Tongue (tissue), 2 donors: ENCODE results near the gene KDM4B. TPM values are rescaled to one million over a fixed set of nuclear protein-coding genes. Genes with fewer than 3 reads are reported as not detected.
"Not testable (repeated sequence)": the region's sequence is repeated elsewhere in the genome, so short reads cannot be mapped to it uniquely, and the experiment has no call there.

Source experiments
- DNase-seq: peaks from one replicate; pipeline ENCODE4 v3.0.0-alpha.2; 2015
- total RNA-seq: library from RNA; depleted of rRNA; stranded (reverse); fragments of >200 nt; gene quantifications from one replicate; pipeline ENCODE4 v1.2.3, GENCODE V29; 2014

The KDM4B gene
- 28.1 TPM for total RNA-seq

GRCh38 chr19:4968462-4969291 is at the start of gene KDM4B:
TSS of gene KDM4B (plus strand) at chr19:4969113. CDS start at chr19:5032891, 63,778 bp downstream.
- DNase-seq: peak; percentile 99

DNA sequence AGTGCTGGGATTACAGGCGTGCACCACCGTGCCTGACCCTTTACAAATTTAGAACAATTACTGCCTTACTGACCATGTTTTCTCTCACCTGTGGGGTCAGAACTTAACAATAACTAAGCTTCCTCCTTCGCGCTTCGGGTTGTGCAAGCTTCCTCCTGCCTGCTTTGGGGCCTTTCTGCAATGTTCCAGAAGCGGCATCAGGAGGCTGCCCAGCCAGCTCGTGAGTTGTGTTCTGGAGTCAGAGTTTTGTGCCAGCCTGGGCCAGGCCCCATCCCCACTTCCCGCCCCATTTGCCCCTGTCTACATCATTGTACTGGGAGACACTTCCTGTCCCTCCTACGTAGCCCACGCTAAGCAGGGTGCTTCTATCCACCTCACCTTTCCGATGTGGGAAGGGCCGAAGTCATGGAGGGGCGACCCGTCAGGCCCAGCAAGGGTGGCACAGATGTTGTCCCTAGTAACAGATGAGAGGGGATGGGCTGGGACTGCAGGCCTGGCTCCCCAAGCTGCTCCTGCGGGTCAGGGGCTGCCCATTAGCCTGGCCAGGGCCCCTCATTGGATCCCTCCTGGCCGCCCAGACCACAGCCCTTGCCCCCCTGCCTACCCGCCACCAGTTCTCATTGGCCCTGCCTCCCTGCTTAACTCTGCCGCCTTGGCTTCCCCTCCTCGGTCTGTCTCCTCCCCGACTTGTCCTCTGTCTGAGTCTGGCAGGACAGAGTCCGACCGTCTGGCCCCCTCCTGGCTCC is 46.2 kb upstream of the KDM4B start:
- DNase-seq: no peak

- no peak for DNase-seq
These were observed 45.6 kb upstream of the KDM4B start for GRCh38 chr19:4923276-4923747.

- no peak for DNase-seq
These were observed 39.7 kb upstream of the KDM4B start for GRCh38 chr19:4929186-4929585.

GRCh38 chr19:4930664-4931063 is 38.2 kb upstream of the KDM4B start:
- no peak for DNase-seq

GRCh38 chr19:4932711-4933110 is 36.2 kb upstream of the KDM4B start:
- no peak for DNase-seq

DNA sequence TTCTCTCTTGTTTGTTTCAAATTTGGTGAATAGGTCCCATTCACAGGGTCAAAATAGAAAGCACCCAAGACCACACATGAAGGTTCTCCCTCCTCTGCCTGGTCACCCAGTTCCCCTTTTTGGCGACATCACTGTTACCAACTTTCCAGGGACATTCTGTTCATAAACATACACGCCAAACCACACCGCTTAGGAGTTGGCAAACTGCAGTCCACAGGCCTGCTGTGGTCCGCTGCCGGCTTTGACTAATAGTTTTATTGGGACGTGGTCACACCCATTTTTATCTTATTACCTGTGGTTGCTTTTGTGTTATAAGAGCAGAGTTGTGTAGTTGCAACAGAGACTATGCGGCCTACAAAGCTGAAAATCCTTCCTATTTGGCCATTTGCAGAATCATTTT is 35.4 kb upstream of the KDM4B start:
- no peak for DNase-seq

DNA sequence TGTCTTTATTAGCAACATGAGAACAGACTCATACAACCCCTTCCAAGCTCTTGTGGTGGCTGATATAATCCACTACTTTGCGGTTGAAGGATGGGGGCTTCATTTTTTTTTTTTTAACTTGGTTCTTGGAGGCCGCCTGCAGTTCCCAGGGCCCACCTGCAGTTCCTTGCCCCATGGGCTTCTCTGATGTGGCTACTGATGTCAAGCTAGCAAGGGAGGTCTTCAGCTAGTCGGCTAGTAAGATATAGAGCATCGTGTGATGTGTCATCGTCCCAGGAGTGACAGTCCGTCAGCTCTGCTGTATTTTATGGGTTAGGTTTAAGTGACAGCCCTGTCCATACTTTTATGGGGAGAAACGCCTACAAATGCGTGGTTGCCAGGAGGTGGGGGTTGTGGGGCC is 33.5 kb upstream of the KDM4B start:
- no peak for DNase-seq

DNA sequence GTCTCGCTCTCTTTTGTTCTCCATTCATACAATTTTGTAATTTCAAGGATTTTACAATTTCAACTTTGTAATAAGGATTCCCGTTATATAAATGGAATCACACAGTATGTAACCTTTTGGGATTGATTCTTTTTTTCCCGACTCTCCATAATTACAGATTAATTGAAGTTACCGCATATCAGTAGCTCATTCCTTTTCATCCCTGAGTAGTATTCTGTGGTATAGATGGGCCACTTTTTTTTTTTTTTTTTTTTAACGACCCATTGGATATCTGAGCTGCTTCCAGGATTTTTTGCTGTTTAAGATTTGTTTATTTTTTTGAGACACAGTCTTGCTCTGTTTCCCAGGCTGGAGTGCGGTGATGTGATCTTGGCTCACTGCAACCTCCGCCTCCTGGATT is 31.9 kb upstream of the KDM4B start:
- no peak for DNase-seq

DNA sequence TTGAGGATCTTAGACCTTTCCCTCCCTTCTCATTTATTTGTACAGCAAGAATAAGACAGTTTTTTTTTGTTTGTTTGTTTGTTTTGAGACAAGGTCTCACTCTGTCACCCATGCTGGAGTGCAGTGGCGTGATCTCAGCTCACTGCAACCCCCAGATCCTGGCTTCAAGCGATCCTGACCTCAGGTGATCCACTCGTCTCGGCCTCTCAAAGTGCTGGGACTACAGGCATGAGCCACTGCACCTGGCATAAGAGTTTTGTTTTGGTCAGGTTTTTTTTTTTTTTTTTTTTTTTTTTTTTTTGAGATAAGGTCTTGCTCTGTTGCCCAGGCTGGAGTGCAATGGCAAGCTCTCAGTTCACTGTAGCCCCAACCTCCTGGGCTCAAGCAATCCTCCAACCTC is 30.5 kb upstream of the KDM4B start:
- DNase-seq: not testable (repeated sequence)

DNA sequence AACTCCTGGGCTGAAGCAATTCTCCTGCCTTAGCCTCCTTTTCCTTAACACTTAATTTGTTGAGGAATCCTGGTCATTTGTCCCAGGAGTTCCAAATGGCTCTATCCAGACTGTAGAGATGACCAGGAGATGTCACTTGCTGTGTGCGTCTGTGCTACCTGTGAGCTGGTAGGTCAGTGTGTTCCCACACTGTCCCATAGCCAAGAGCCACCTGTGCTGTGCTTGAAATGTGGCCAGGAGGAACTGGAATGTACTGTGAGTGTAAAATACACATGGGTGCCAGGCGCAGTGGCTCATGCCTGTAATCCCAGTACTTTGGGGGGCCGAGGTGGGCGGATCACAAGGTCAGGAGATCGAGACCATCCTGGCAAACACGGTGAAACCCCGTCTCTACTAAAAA is 29.4 kb upstream of the KDM4B start:
- DNase-seq: no peak

DNA sequence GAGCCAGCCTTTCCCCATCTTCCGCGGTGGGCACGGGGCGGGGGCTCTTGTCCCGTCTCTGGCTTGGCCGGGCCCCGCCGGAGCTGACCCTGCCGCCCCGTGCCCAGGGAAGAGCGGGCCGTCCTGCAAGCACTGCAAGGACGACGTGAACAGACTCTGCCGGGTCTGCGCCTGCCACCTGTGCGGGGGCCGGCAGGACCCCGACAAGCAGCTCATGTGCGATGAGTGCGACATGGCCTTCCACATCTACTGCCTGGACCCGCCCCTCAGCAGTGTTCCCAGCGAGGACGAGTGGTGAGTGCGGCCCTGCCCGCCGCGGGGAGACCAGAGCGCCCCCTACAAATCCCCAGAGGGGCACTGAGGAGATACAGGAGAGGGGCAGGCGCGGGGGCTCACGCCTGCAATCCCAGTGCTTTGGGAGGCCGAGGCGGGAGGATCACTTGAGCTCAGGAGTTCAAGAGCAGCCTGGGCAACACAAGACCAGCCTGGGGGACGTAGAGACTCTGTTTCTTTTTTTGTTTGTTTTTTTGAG is 27.2 kb upstream of the KDM4B start:
- not testable (repeated sequence) for DNase-seq

DNA sequence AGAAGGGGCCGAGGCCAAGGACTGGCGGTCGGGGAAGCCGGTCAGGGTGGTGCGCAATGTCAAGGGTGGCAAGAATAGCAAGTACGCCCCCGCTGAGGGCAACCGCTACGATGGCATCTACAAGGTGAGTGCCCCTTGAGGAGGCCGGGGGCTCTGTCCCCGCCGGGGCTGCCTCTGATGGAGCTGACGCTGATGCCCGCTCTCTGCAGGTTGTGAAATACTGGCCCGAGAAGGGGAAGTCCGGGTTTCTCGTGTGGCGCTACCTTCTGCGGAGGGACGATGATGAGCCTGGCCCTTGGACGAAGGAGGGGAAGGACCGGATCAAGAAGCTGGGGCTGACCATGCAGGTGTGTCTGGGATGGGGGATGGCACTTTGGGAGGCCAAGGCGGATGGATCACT is 18.3 kb upstream of the KDM4B start:
- not testable (repeated sequence) for DNase-seq

GRCh38 chr19:4951656-4952055 is 17.3 kb upstream of the KDM4B start:
- DNase-seq: no peak

GRCh38 chr19:4952945-4953344 is 16.0 kb upstream of the KDM4B start:
- DNase-seq: no peak

DNA sequence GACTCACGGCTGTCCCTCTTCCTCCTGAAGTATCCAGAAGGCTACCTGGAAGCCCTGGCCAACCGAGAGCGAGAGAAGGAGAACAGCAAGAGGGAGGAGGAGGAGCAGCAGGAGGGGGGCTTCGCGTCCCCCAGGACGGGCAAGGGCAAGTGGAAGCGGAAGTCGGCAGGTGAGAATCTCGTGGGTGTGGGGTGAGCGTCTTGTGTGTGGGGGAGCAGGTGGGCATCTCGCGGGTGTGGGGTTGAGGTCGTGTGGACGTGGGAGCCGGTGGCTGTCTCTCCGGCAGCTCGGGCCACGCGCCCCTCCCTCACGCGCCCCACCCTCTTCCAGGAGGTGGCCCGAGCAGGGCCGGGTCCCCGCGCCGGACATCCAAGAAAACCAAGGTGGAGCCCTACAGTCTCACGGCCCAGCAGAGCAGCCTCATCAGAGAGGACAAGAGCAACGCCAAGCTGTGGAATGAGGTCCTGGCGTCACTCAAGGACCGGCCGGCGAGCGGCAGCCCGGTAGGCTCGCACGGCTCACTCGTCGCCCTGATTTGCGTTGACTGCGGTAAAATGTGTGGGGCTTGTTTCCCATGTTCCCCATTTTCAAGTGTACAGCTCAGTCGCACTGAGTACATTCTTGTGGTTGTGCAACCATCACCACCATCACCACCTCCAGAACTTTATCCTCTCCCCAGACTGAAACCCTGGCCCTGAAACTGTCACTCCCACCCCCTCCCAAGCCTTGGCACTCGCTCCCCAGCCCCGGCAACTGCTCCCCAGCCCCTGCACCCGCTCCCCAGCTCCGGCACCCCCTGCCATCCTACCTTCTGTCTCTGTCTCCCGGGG is 14.4 kb upstream of the KDM4B start:
- DNase-seq: not testable (repeated sequence)

DNA sequence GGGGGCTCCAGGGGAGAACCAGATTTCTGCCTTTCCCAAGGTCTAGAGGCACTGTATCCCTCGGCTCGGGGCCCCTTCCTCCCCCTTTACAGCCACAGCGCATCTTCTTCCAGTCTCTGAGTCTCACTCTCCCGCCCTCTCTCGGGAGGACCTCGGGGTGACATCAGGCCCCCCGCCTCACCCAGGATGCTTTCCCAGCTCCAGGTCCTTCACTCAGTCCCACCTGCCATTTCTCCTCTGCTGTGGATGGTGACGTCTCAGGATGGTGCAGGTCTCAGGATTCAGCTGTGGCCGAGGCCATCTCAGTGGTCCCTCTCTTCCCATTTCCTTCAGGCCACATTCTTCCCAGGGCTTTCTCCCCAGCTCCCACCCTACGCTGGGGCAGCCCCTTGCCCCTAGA is 13.6 kb upstream of the KDM4B start:
- no peak for DNase-seq

GRCh38 chr19:4957981-4958380 is 10.9 kb upstream of the KDM4B start:
- DNase-seq: no peak

- DNase-seq: no peak
These were observed 6.8 kb upstream of the KDM4B start for GRCh38 chr19:4962085-4962619.

- no peak for DNase-seq
These were observed 3.9 kb upstream of the KDM4B start for GRCh38 chr19:4965061-4965460.

DNA sequence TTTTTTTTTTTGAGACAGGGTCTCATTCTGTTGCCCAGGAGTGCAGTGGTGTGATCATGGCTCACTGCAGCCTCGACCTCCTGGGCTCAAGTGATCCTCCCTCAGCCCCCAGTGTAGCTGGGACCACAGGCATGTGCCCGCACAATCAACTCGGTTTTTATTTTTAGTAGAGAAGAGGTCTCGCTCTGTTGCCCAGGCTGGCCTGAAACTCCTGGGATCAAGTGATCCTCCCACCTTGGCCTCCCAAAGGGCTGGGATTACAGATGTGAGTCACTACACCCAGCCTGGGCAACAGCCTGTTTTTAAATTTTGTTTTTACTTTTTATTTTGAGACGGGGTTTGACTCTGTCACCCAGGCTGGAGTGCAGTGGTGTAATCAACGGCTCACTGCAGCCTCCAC is 2.3 kb upstream of the KDM4B start:
- DNase-seq: no peak
